GF-D8 (cell line): ENCODE data around the gene NTN1.
"Not testable (repeated sequence)": the region's sequence is repeated elsewhere in the genome, so short reads cannot be mapped to it uniquely, and the experiment has no call there.

ENCODE experiments used
- DNase-seq: peaks from one replicate; lab custom pipeline; 2025; lab: John Stamatoyannopoulos, UW

The NTN1 gene

DNA sequence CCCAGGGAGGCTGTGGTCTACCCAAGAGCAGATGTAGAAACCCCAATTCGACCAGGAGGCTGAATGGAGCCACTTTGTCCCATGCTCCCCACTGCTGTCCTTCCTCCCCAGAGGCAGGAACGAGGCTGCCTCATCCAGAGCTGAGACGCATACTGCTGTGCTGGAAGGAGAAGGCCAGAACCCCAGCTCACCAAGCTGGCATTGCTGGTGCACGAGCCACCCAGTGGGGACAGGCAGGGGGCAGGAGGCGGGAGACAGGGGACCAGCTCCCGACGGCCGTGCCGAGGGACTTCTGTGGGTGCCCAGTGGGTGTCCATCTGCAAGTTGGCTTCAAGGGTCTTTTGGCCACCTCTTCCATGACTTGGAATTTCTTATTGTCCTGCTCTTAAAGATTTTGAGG lies 66.6 kb downstream of the NTN1 start:
- DNase-seq, result no peak

GRCh38 chr17:9090641-9091096 lies 69.4 kb downstream of the NTN1 start:
- DNase-seq, result no peak

GRCh38 chr17:9094193-9094592 lies 72.9 kb downstream of the NTN1 start:
- DNase-seq, result no peak

DNA sequence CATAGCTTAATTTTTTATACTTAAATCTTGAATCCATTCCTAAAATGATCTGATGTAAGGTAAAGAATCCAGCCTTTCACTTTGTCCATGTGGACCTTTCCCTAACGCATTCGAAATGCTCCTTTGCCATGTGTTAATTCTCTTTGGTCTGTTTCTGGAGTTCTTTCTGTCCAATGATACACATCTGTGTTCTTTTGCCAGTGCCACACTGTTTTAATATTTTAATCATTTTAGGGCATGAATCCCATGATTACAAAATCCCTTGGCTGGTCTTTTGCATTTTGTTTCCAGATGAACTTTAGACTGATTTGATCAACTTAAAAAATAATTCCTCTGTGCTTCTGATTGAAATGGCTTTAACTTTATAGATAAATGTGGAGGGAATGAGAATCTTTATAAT lies 74.1 kb downstream of the NTN1 start:
- DNase-seq, result no peak

- DNase-seq, result no peak
These were observed 77.0 kb downstream of the NTN1 start for GRCh38 chr17:9098242-9098825.

DNA sequence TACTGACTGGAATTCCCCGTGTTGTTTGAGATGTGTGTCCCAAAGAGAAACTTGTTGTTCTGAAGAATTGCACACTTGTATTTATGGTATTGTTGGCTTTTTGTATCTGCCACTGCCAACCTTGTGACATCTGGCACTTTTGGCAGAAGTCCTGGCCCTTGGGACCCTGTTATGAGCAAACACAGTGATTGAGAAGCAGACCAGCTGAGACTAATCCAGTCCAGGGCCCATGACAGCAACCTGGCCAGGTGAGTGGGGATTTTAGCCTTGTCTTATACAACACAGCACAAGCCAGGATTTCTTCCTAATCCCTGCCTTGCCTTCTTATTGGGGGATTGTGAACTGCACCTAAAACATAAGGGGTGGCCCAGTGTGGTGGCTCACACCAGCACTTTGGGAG lies 80.0 kb downstream of the NTN1 start:
- no peak for DNase-seq

GRCh38 chr17:9103193-9103592 lies 81.9 kb downstream of the NTN1 start:
- DNase-seq, result not testable (repeated sequence)

DNA sequence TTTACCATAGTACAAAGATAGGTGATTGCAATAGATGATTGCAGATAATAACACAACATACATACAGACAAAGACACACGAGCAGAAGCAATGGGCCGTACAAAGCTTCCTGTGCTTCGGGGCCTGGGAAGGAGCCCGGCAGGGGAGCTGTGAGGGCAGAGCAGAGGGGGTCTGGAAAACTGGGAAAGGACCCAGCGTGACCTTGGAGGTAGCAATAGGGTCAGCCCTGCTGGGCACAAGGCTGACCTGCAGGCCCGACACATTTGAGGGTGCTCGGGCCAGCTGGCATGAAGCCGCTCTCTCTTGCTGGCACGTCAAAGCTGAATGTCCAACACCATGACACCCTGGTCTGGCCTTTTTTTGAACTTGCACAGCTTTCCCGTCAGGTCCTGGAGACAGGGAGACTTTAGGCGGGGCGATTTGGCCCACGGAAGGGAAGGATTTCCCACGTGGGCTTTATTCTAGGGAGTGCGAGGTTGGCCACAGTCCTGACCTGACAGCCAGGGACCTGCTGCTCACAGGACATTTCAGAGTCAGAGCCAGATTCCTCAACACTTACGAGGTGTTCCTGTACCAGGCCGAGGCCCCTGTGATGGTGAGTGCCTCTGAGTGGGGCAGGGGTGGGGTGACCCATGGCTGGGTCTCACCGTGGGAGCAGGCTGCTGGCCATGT lies 83.2 kb downstream of the NTN1 start:
- DNase-seq, result no peak

- no peak for DNase-seq
These were observed 84.0 kb downstream of the NTN1 start for GRCh38 chr17:9105068-9105868.

- DNase-seq, result not testable (repeated sequence)
These were observed 85.0 kb downstream of the NTN1 start for GRCh38 chr17:9106278-9106677.

DNA sequence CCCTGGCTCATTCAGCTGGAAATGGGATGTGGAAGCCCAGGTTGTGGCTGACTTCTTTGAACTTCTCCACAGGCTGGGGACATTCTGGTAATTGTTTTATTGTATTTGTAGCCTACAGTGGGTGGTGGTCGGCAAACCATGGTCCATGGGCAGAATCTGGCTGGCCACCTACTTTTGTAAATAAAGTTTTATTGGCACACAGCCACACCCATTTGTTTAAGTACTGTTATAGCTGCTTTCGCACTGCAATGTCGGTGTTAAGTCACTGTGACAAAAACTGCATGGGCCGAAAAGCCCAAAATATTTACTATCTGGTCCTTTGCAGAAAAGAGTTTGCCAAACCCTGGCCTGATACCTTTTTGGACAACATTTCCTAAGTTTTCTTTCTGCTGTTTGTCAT lies 86.2 kb downstream of the NTN1 start:
- DNase-seq, result no peak

DNA sequence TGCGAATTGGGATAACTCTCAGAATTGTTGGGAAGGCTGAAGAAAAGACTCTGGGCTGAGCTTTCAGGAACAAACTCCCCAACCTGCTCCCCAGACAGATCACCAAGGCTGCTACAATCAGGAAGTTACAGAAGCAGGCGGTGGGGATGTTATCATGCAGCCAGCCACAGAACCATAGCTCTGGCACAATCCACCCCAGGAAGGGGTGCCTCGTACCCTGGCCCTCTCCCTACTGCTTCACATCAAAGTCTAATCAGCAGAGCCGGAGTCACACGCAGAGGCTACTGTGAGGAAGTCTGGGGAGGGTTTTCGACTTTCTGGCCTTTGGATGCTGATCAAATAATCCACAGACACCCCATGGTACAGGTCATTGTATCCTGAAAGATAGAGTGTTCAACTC lies 86.8 kb downstream of the NTN1 start:
- no peak for DNase-seq

DNA sequence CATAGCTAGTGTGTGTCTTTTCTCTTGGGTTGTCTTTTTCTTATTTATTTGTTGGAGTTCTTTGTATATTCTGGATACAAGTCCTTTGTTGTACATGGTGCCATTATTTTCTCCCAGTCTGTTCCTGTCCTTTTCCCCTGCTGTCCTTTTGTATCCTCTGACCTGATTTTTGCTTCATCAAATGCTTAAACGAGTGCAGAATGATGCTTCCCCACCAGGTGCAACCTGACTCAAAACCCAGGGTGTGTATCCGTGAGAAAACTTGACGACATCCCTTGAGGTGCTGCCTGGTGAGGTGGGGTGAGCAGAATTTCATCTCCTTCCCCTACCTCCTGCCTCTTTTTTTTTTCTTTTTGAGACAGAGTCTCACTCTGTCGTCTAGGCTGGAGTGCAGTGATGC lies 88.6 kb downstream of the NTN1 start:
- no peak for DNase-seq

- DNase-seq, result no peak
These were observed 89.2 kb downstream of the NTN1 start for GRCh38 chr17:9110501-9110900.

GRCh38 chr17:9115214-9116191 lies 94.2 kb downstream of the NTN1 start:
- no peak for DNase-seq

- no peak for DNase-seq
These were observed 95.1 kb downstream of the NTN1 start for GRCh38 chr17:9116311-9116835.

DNA sequence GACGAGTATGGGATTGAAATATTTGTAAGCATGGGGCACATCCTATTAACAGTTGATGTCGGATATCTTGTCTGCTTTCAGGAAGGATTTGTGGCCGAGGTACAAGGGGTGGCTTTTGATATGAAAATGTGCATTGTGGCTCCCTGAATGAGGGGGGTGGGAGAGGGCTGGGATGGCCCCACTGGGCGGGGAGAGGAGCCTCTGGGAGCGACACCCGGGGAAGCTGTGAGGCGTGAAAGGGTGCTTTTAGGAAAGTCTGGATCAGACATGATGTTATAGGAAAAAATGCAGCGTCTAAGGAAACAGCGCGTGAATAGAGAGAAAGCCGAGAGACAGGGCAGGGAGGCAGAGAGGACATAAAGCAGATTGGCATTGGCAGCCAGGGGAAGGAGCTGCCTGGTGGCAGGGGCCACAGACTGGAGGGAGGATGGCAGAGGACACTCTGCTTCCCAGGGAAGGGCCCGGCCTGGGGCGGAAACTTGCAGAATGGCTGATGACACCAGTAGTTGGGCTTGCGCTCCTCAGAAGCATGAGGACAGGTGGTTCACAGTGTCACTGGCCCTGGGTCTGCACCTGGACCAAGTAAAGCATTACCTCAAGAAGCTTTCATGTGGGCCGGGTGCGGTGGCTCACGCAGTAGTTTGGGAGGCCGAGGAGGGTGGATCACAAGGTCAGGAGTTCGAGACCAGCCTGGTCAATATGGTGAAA lies 95.7 kb downstream of the NTN1 start:
- DNase-seq, result no peak

- no peak for DNase-seq
These were observed 99.2 kb downstream of the NTN1 start for GRCh38 chr17:9120471-9120870.

GRCh38 chr17:9121186-9121820 lies 100.0 kb downstream of the NTN1 start:
- DNase-seq, result no peak
